Motor neuron (in vitro differentiated cells): ENCODE measurements around the gene COPS9. TPM values are rescaled to one million over a fixed set of nuclear protein-coding genes. Genes with fewer than 3 reads are reported as not detected.
A peak's percentile ranks its signal among the peaks of the same experiment; 100 is the strongest.

ENCODE experiments used
- ATAC-seq, 8 experiments: fragments of 200-7000 bp; cut with Tn5 transposase; replicated peaks in 6 of 8; 2 replicates each; pipeline ENCODE4 v1.8.0; 2021; ENCODE audit warnings: mild to moderate bottlenecking in 8 of 8, moderate library complexity in 8 of 8
- H3K27ac ChIP-seq, 2 donors: fragments of 250-450 bp; sonication (Bioruptor Pico); 2 replicates each; pipeline ENCODE4 v1.9.0; 2021; ENCODE audit warnings: antibody characterized with exemption in 2 of 2, mild to moderate bottlenecking in 2 of 2, moderate library complexity in 1 of 2
- H3K4me1 ChIP-seq, 2 donors: fragments of 250-450 bp; sonication (Bioruptor Pico); replicated peaks in 1 of 2; 2 replicates each; pipeline ENCODE4 v1.6.1; 2021; ENCODE audit warnings: antibody characterized with exemption in 2 of 2, mild to moderate bottlenecking in 2 of 2, moderate library complexity in 1 of 2
- H3K4me3 ChIP-seq, 5 donors: fragments of 250-450 bp; sonication (Bioruptor Pico); 2 replicates each; pipeline ENCODE4 v1.9.0; 2021; ENCODE audit warnings: antibody characterized with exemption in 5 of 5, mild to moderate bottlenecking in 5 of 5, moderate library complexity in 4 of 5
- WGBS, 10 experiments: fragments of 450-650 bp; shearing (Covaris generic); methylation state at CpG; one replicate each; pipeline ENCODE4 v1.0.0; 2022; 5-methylcytosine and 5-hydroxymethylcytosine counted together
- in situ Hi-C, 9 experiments: fragments of 400-800 bp; cut with MboI; loops; one replicate each; pipeline ENCODE4 v1.15.0; 2021; ENCODE audit warnings: low sequenced_read_pairs in 9 of 9, low pct_unique_long_range_greater_than_20kb in 2 of 9; ENCODE audit not compliant: unreplicated experiment in 9 of 9
- total RNA-seq, 8 experiments: library from RNA; unstranded; fragments of 300-600 nt; gene quantifications; 2 replicates each; pipeline versions ENCODE4 v1.2.3 to v1.2.4, GENCODE V29; 2022

Gene COPS9
- total RNA-seq, 8 experiments from 2014 or later: 133 to 287 (median 202) TPM

- WGBS, 10 experiments: 40 to 100% (median 75%) methylated on average over 1 to 9 of the region's 17 CpGs; no CpG with 5 or more reads in 4 of the 10 experiments
- ATAC-seq: peak in 5 of 8 experiments; percentile 14 to 54 (median 33)
- in situ Hi-C loops: loop anchor here in 3 of 9 experiments (25.0 kb wide), 1 partner anchor 282 kb away; the partner anchor contains the start of gene GPC1 (in 3 of the 3)
- Histone ChIP-seq H3K4me1 (peaks cover 4 to 15% of the 10 kb centered on the region in 2 donors), H3K27ac (no peak overlapping the region), H3K4me3 (no peak overlapping the region)
Measured at GRCh38 chr2:240155048-240155744, 19.1 kb upstream of the COPS9 start.

DNA sequence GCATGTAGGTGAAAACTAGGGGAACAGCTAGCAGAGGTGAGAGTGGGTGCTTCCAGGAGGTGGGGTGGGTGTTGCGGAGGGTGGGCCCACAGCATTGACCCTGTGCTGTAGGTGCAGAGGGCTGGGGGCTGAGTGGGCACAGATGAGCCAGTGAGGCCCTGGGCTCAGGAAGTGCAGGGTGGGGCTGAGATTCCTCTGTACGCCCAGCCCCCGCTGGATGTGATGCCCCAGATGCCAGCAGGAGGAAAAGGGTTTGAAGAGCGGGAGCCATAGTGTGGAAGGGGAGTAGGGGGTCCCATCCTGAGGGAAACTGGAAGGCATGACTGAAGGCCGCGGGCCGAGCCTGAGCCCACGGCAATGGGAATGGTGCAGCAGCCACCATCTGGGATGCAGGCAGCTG, 18.5 kb upstream of the COPS9 start:
- ATAC-seq: no peak
- H3K27ac ChIP-seq: no peak overlapping the region
- in situ Hi-C loops: loop anchor here in 3 of 9 experiments (25.0 kb wide), 1 partner anchor 283 kb away; the partner anchor contains the start of gene GPC1 (in 3 of the 3)

GRCh38 chr2:240153418-240153817, 17.3 kb upstream of the COPS9 start:
- in situ Hi-C loops: loop anchor here in 3 of 9 experiments (25.0 kb wide), 1 partner anchor 284 kb away; the partner anchor contains the start of gene GPC1 (in 3 of the 3)
- ATAC-seq: no peak
- 21 to 100% (median 50%) methylated on average over 1 to 2 of the region's 3 CpGs; no CpG with 5 or more reads in 6 of the 10 experiments for WGBS, 10 experiments
- Histone ChIP-seq H3K4me1 (peaks cover 4 to 15% of the 10 kb centered on the region in 2 donors), H3K27ac (no peak overlapping the region), H3K4me3 (no peak overlapping the region)

More for the DNA sequence above, 18.5 kb upstream of the COPS9 start:
- Histone ChIP-seq H3K4me3 (no peak overlapping the region), H3K4me1 (peaks cover 4 to 15% of the 10 kb centered on the region in 2 donors)
- WGBS, 10 experiments: 0 to 100% (median 0%) methylated on average over 1 to 2 of the region's 8 CpGs; no CpG with 5 or more reads in 7 of the 10 experiments

GRCh38 chr2:240151477-240152031, 15.4 kb upstream of the COPS9 start:
- WGBS, 10 experiments: 73 to 100% (median 100%) methylated on average over 1 to 4 of the region's 15 CpGs; no CpG with 5 or more reads in 5 of the 10 experiments
- in situ Hi-C loops: loop anchor here in 3 of 9 experiments (25.0 kb wide), 1 partner anchor 286 kb away; the partner anchor contains the start of gene GPC1 (in 3 of the 3)
- Histone ChIP-seq H3K4me1 (peaks cover 2 to 15% of the 10 kb centered on the region in 2 donors), H3K4me3 (no peak overlapping the region), H3K27ac (no peak overlapping the region)
- ATAC-seq: peak in 1 of 8 experiments; percentile 30

DNA sequence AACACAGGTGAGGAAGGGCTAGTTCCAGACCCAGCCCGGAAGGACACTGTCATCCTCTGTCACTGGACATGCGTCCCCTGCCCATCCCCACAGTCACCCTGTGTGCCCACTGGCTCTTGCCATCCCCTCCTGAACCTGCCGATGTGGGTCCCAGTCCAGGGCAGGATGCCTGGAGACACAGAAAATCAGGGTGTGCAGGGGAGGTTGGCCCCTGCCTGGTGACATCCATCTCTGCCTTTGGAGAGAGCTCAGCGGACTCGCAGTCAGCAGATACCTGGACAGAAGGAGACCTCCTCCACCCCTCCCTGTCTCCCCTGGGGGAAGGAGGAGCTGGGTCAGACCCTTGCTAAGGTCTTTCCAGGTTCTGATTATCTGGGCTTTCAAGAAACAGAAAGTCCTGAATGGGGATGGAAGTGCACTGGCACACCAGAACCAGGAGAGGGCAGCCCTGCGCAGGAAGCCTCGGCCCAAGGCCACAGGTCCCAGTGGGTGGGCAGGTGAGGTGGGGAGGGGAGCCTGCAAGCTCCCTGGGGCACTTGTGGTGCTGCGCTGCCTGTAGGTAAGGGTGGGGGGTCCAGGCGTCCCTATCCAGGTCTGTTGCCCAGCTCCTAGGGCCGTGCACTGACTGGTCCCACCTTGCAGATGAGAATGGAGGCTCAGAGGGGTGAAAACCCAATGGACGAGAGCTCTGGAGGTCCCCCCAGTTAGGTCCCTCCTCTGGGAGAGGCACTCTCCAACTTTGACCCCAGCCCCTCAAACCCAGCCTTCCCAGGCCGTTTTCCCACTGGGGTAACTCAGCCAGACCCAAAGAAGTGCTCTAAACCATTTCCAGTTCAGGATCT, 14.1 kb upstream of the COPS9 start:
- in situ Hi-C loops: loop anchor here in 5 of 9 experiments (10.0 to 25.0 kb wide), 3 partner anchors 85 to 287 kb away; partner anchors contain the start of genes GPC1 (in 3 of the 5) and OR6B3 (in 1 of the 5)
- no peak overlapping the region for H3K27ac ChIP-seq
- H3K4me1 ChIP-seq: peaks cover under 1 to 6% of the 10 kb centered on the region in 2 donors
- WGBS, 10 experiments: 0 to 100% (median 50%) methylated on average over 1 to 3 of the region's 12 CpGs; no CpG with 5 or more reads in 5 of the 10 experiments
- no peak overlapping the region for H3K4me3 ChIP-seq
- ATAC-seq: peak; percentile 50 to 84 (median 66)

DNA sequence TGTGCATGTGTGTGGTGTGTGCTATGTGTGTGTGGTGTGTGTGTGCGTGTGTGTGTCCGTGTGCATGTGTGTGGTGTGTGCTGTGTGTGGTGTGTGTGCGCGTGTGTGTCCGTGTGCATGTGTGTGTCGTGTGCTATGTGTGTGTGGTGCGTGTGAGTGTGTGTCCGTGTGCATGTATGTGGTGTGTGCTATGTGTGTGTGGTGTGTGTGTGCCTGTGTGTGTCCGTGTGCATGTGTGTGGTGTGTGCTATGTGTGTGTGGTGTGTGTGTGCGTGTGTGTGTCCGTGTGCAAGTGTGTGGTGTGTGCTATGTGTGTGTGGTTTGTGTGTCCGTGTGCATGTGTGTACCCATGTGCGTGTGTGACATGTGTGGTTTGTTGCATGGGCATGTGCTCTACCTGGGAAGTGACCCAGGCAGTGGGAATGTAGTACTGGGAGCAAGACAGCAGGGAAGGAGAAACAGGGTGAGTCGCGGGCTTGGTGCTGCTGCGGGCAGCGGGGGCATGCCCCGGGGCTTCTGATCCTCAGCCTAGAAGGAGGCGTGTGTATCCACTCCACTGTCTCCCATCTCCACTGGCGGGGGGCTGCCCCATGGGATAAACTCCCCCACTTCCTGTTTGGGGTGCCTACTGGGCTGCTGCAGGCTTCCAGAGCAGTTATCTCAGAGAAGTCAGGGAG, 11.9 kb upstream of the COPS9 start:
- H3K27ac ChIP-seq: no peak overlapping the region
- ATAC-seq: no peak
- in situ Hi-C loops: loop anchor here in 2 of 9 experiments (10.0 kb wide), 2 partner anchors 83 to 93 kb away; partner anchors contain the start of gene OR6B3 (in 1 of the 2)
- no peak overlapping the region for H3K4me3 ChIP-seq
- WGBS, 10 experiments: 40 to 48% methylated on average over 1 to 9 of the region's 20 CpGs; no CpG with 5 or more reads in 8 of the 10 experiments
- H3K4me1 ChIP-seq: no peaks in the 10 kb centered on the region

GRCh38 chr2:240147382-240147781, 11.3 kb upstream of the COPS9 start:
- Histone ChIP-seq H3K4me3 (no peak overlapping the region), H3K4me1 (no peaks in the 10 kb centered on the region), H3K27ac (no peak overlapping the region)
- in situ Hi-C loops: loop anchor here in 2 of 9 experiments (10.0 kb wide), 2 partner anchors 83 to 93 kb away; partner anchors contain the start of gene OR6B3 (in 1 of the 2)
- WGBS, 10 experiments: 82 to 100% methylated on average over 1 to 2 of the region's 5 CpGs; no CpG with 5 or more reads in 8 of the 10 experiments
- ATAC-seq: no peak

DNA sequence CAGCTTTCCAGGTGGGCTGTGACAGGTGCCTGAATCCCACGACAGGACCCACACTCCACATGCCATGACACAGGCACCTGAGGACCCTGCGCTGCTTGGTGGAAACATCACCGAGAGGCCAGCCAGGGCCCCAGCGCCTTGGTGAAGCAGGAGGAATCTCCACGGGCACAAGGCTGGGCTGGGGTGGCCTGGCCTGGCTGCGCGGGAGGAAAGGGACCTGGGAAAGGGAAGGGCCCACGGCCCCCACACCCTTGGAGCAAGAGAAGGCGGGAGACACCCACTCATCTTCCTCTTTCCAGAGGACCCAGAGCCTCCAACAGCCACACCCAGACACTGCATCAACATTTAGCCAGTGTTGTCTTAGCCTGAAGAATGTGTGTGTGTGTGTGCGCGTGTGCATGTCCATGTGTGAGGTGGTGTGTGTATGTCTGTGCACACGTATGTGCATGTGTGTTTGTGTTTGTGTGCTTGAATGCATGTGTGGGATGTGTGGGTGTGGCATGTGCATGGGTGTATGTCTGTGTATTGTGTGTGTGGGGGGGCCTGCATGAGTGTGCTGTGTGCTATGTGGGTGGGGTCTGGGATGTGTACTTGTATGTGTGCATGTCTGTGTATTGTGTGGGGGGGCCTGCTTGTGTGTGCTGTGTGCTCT, 10.6 kb upstream of the COPS9 start:
- Histone ChIP-seq H3K27ac (no peak overlapping the region), H3K4me1 (no peaks in the 10 kb centered on the region), H3K4me3 (no peak overlapping the region)
- in situ Hi-C loops: loop anchor here in 2 of 9 experiments (10.0 kb wide), 2 partner anchors 82 to 92 kb away; partner anchors contain the start of gene OR6B3 (in 1 of the 2)
- WGBS, 10 experiments: 46 to 60% methylated on average over 1 to 6 of the region's 12 CpGs; no CpG with 5 or more reads in 8 of the 10 experiments
- ATAC-seq: peak in 3 of 8 experiments; percentile 23 to 76 (median 48)

- ATAC-seq: peak in 3 of 8 experiments; percentile 6 to 53 (median 9)
- Histone ChIP-seq H3K4me3 (no peak overlapping the region), H3K27ac (no peak overlapping the region), H3K4me1 (no peaks in the 10 kb centered on the region)
- in situ Hi-C loops: loop anchor here in 2 of 9 experiments (10.0 kb wide), 2 partner anchors 81 to 91 kb away; partner anchors contain the start of gene OR6B3 (in 1 of the 2)
- 0 to 80% (median 48%) methylated on average over 1 to 4 of the region's 10 CpGs; no CpG with 5 or more reads in 4 of the 10 experiments for WGBS, 10 experiments
Measured at GRCh38 chr2:240146141-240146561, 10.0 kb upstream of the COPS9 start.

DNA sequence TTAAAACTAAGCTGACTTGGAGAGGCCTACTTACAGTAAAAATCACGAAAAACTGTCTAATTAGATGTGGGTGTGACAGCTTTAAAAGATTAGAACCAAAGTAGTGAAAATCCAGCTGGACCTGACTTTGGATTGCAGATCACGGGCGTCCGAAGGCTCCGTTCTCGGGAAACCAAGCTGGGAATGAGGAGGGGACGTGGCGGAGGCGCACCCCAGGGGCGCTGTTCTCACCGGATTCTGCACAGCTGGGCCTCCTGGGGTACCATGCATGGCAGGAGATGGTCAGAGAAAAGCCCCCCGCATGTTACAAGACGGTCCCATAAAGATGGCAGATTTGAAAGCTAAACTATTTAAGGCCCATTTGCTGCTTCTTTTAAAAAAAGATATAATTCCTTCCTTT, 9.4 kb upstream of the COPS9 start:
- ATAC-seq: no peak
- 20 to 100% (median 70%) methylated on average over 1 to 9 of the region's 13 CpGs; no CpG with 5 or more reads in 3 of the 10 experiments for WGBS, 10 experiments
- Histone ChIP-seq H3K4me3 (no peak overlapping the region), H3K27ac (no peak overlapping the region), H3K4me1 (no peaks in the 10 kb centered on the region)
- in situ Hi-C loops: loop anchor here in 2 of 9 experiments (10.0 kb wide), 2 partner anchors 81 to 91 kb away; partner anchors contain the start of gene OR6B3 (in 1 of the 2)

DNA sequence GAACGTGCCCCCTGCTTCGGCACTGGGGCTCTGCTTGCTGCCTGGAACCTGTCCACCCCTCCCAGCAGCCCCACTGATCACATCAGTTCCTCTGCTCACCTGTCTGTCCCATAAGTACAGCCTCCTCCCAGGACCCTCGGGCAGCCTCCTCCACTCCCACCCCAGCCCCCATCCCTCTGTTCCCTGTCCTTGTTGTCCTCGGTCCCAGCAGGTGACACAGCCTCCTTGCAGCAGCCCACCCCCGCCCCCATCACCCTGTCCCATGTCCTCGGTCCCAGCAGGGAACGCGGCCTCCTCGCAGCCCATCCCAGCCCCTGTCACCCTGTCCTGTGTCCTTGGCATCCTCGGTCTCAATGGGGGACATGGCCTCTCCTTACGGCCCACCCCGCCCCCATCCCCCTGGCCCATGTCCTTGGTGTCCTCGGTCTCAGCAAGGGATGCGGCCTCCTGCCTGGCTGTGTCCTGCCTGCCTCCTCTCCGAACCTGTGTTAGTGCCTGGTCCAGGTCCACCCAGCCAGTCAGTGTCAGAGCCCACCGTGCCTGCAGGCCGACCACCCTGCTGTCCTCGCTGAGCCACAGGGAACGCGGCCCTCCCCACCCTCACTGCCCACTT, 8.7 kb upstream of the COPS9 start:
- 100% methylated on average over 3 of the region's 20 CpGs; no CpG with 5 or more reads in 9 of the 10 experiments for WGBS, 10 experiments
- in situ Hi-C loops: loop anchor here in 3 of 9 experiments (5.0 to 10.0 kb wide), 3 partner anchors 80 to 90 kb away; partner anchors contain the start of gene OR6B3 (in 1 of the 3)
- Histone ChIP-seq H3K4me3 (no peak overlapping the region), H3K27ac (no peak overlapping the region), H3K4me1 (no peaks in the 10 kb centered on the region)
- ATAC-seq: no peak
